SU-DHL-6 (cell line): ENCODE measurements around the gene RAI14.

Experiments used
- H2AFZ ChIP-seq: fragments of 200-600 bp; sonication (generic); 2 replicates; pipeline ENCODE4 v1.6.1; 2014; ENCODE audit warnings: low read depth, mild to moderate bottlenecking, moderate library complexity, mixed read lengths, antibody characterized with exemption, low read length; ENCODE audit not compliant: severe bottlenecking
- H3F3A ChIP-seq: fragments of 200-600 bp; shearing (Covaris generic); 2 replicates; pipeline ENCODE4 v1.6.0; 2016; ENCODE audit warnings: antibody characterized with exemption, mild to moderate bottlenecking; ENCODE audit not compliant: insufficient read depth
- H3K27ac ChIP-seq: fragments of 200-600 bp; sonication (generic); 2 replicates; pipeline ENCODE4 v1.5.1; 2016; ENCODE audit warnings: low read depth, mild to moderate bottlenecking, low read length, moderate library complexity, mixed read lengths
- H3K27me3 ChIP-seq: fragments of 200-600 bp; sonication (generic), shearing (Covaris generic); 2 replicates; pipeline ENCODE4 v1.6.0; 2014; ENCODE audit warnings: mild to moderate bottlenecking, low read length
- H3K36me3 ChIP-seq: fragments of 200-600 bp; sonication (generic); 2 replicates; pipeline ENCODE4 v1.6.1; 2014; ENCODE audit warnings: mild to moderate bottlenecking, low read length, mixed read lengths
- H3K4me2 ChIP-seq: fragments of 300-600, 200-600 bp; shearing (Covaris generic), sonication (generic); 2 replicates; pipeline ENCODE4 v1.6.0; 2014; ENCODE audit warnings: low read length, low read depth, mild to moderate bottlenecking; ENCODE audit not compliant: poor library complexity, severe bottlenecking
- H3K4me3 ChIP-seq: fragments of 200-600 bp; sonication (generic); 2 replicates; pipeline ENCODE4 v1.5.1; 2014; ENCODE audit warnings: antibody characterized with exemption, low read length, mild to moderate bottlenecking, mixed read lengths; ENCODE audit not compliant: insufficient read depth, poor library complexity, severe bottlenecking
- H3K79me2 ChIP-seq: fragments of 200-600 bp; sonication (generic); 2 replicates; pipeline ENCODE4 v1.6.1; 2014; ENCODE audit warnings: mild to moderate bottlenecking, low read length, moderate library complexity; ENCODE audit not compliant: insufficient read depth
- H3K9ac ChIP-seq: fragments of 200-600 bp; sonication (generic); 2 replicates; pipeline ENCODE4 v1.7.0; 2014; ENCODE audit warnings: mild to moderate bottlenecking, low read length
- H3K9me2 ChIP-seq: fragments of 200-600 bp; sonication (generic); replicated peaks from 2 replicates; pipeline ENCODE4 v1.6.1; 2014; ENCODE audit warnings: low read length; ENCODE audit not compliant: insufficient read depth
- H3K9me3 ChIP-seq: fragments of 200-600 bp; sonication (generic); 2 replicates; pipeline ENCODE4 v1.6.1; 2014; ENCODE audit warnings: low read length, mixed read lengths; ENCODE audit not compliant: insufficient read depth
- H4K20me1 ChIP-seq: fragments of 200-600 bp; sonication (generic); 2 replicates; pipeline ENCODE4 v1.6.1; 2014; ENCODE audit warnings: low read depth, mild to moderate bottlenecking, antibody characterized with exemption, low read length, moderate library complexity, mixed read lengths
- CTCF ChIP-seq: fragments of 200-600 bp; sonication (generic); IDR thresholded peaks from one replicate; pipeline ENCODE4 v1.5.1; 2017; ENCODE audit warnings: antibody characterized with exemption, mild to moderate bottlenecking, low read length, moderate library complexity; ENCODE audit not compliant: insufficient read depth, poor library complexity, severe bottlenecking
- EZH2phosphoT487 ChIP-seq: fragments of 200-600 bp; sonication (generic), shearing (Covaris generic); conservative IDR thresholded peaks from 2 replicates; pipeline ENCODE4 v1.6.1; 2018; ENCODE audit warnings: mild to moderate bottlenecking, antibody characterized with exemption, low read length, moderate library complexity, mixed read lengths

Gene RAI14

GRCh38 chr5:34833976-34834793 lies 178.1 kb downstream of the RAI14 start:
- Histone ChIP-seq H3K9me3 (no peaks in the 10 kb centered on the region), H3K4me3 (no peak overlapping the region), H3F3A (no peaks in the 10 kb centered on the region), H3K9ac (no peak overlapping the region), H3K27ac (no peak overlapping the region), H4K20me1 (no peaks in the 10 kb centered on the region), H3K9me2 (no peaks in the 10 kb centered on the region), H3K4me2 (no peak overlapping the region), H2AFZ (no peak overlapping the region), H3K36me3 (no peaks in the 10 kb centered on the region), H3K79me2 (no peaks in the 10 kb centered on the region), H3K27me3 (no peaks in the 10 kb centered on the region)
- no peak for TF ChIP-seq EZH2phosphoT487
- TF ChIP-seq CTCF, result no peak

GRCh38 chr5:34834794-34835089 lies 178.6 kb downstream of the RAI14 start:
- H4K20me1 ChIP-seq, result no peaks in the 10 kb centered on the region
- no peak overlapping the region for H3K4me2 ChIP-seq
- no peak overlapping the region for H2AFZ ChIP-seq
- H3K79me2 ChIP-seq, result no peaks in the 10 kb centered on the region
- H3K36me3 ChIP-seq, result no peaks in the 10 kb centered on the region
- no peak for TF ChIP-seq CTCF
- no peak for TF ChIP-seq EZH2phosphoT487
- no peaks in the 10 kb centered on the region for H3K27me3 ChIP-seq
- no peak overlapping the region for H3K27ac ChIP-seq
- no peaks in the 10 kb centered on the region for H3F3A ChIP-seq
- H3K4me3 ChIP-seq, result no peak overlapping the region
- no peak overlapping the region for H3K9ac ChIP-seq
- no peaks in the 10 kb centered on the region for H3K9me2 ChIP-seq
- H3K9me3 ChIP-seq, result no peaks in the 10 kb centered on the region

- Histone ChIP-seq H4K20me1 (no peaks in the 10 kb centered on the region), H3K36me3 (no peaks in the 10 kb centered on the region), H3K4me3 (no peak overlapping the region), H3K9me2 (no peaks in the 10 kb centered on the region), H2AFZ (no peak overlapping the region), H3F3A (no peaks in the 10 kb centered on the region), H3K9ac (no peak overlapping the region), H3K4me2 (no peak overlapping the region), H3K27me3 (no peaks in the 10 kb centered on the region), H3K27ac (no peak overlapping the region), H3K9me3 (no peaks in the 10 kb centered on the region), H3K79me2 (no peaks in the 10 kb centered on the region)
- TF ChIP-seq CTCF, result no peak
- no peak for TF ChIP-seq EZH2phosphoT487
Observed at GRCh38 chr5:34835664-34836063, 179.5 kb downstream of the RAI14 start.
